Amniotic stem cell (primary cell): ENCODE measurements around the gene CDX2.

ENCODE experiments used
- DNase-seq: peaks from one replicate; lab custom pipeline; 2025; lab: John Stamatoyannopoulos, UW

Gene CDX2

DNA sequence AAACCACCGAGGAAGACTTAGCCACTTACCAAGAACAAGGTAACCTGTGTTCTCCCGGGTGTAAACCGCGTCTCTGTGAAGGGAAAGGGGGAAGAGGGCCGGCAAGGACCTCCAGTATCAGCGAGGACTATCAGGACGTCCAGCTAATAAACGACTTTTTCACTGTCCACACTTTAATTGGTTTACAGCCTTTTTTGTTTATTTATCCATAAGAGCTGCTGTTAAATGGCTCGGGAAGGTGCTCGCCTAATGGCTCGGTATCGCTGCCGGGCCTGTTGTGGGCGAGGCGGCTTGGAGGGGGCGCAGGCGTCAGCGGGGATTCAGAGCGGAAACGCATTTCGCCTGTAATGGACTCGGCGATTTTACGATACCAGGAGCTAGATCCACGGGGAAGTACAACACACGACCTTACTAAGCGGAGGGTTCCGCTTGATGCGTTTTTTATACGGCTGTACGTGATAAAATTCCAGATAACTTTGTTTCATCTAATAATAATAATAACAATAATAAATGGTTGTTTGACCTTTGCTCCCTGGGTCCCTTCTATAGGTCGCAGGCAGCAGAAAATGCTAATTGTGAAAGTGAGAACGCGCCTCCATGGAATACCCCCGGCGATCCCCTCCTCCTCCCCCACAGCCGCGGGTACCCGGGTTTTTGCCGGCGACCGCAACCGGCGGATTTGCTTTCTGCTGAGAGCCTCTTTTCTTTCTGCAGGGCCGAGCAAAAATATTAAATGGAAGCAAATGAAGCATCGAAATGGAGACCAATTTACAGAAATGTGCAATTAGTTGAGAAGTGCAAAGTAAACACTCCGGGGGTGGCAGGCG is 51.8 kb downstream of the CDX2 start:
- no peak for DNase-seq

DNA sequence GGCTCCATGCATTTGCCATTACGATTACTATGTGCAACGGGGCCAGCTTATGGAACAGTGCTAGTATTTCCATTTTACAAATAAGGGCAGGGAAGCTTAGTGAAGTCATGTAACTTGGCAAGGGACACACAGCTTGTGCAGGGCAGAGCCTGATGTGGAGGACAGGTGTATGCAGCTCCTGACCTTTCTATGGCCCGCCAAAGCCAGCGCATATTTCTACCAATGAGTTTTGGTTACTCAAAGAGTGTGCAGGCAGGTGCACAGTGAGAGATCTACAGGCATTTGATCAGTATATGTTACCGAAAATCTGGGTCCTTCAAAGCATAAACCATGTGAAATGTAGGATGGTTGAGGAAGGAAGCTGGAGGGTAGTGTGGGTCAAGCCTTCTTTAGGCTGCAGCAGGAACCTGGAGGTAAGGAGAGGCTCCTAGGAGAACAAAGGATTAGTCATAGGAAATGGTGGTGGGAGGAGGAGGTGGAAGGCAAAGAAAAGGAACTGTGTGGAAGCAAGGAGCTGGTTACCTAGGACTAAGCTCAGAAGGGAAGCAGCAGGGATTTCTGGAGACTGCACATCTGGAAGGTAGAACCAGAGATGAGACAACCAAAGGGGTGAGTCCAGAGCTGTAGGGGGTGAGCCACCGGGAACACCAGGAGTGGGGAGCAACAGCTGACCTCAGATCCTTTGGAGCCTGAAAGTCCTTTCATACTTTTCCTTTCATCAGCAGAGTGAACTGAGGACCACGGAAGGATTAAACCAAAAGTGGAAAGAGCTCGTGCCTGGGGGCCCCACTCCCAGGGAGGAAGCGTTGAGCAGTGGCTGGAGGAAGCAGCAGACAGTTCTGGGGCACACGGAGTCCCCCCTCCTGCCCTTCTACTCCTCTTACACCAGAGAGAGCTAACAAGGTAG is 53.6 kb downstream of the CDX2 start:
- no peak for DNase-seq

DNA sequence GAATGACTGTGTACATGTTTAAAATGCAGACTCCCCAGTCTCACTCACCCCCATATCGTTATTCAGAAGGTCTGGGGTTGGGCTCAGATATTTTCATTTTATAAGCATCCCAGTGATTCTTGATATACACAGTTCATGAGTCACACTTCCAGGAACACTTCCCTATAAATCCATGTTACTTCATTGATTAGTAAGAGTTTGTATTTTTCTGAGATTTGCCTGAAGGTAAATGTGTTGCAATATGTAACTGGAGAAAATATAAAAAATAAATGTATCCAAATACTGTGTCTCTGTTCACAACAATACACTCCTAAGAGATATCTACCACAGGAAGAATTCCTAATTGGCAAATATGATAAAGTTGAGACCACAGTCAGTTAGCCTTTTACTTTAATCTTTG is 56.0 kb downstream of the CDX2 start:
- no peak for DNase-seq

- DNase-seq = no peak
Measured at GRCh38 chr13:27911521-27911920, 57.6 kb downstream of the CDX2 start.
